GM15510 (cell line): Measurements from ENCODE around the gene ADAD1.

Experiments
- POLR2A ChIP-seq: IDR thresholded peaks from 3 replicates; pipeline ENCODE4 v1.6.1; 2011; ENCODE audit warnings: borderline replicate concordance; ENCODE audit not compliant: insufficient read length; ENCODE audit errors: extremely low read depth

ADAD1 gene

DNA sequence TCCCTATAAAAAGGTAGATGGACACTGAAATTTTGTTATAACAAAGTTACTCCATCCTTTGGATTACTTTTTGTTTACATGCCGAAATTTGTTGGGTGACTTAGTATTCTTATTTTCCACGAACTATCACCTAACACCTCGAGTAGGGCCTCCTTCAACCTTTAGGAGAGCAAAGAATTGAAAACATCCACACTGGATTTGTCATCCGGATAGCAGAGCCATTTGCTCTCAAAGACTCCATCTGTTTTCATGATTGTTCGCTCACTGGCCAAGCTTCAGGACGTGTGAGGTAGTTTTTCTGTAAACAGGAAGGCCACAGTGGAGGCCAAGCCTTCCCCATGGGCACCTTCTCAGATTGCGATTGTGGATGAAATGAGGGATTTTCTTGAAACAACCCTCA is at the start of gene ADAD1:
Gene ADAD1 (plus strand): TSS at position 301 of the 400 bp plus-strand sequence. CDS start 1,059 bp downstream, outside the sequence.
- TF ChIP-seq POLR2A = no peak

DNA sequence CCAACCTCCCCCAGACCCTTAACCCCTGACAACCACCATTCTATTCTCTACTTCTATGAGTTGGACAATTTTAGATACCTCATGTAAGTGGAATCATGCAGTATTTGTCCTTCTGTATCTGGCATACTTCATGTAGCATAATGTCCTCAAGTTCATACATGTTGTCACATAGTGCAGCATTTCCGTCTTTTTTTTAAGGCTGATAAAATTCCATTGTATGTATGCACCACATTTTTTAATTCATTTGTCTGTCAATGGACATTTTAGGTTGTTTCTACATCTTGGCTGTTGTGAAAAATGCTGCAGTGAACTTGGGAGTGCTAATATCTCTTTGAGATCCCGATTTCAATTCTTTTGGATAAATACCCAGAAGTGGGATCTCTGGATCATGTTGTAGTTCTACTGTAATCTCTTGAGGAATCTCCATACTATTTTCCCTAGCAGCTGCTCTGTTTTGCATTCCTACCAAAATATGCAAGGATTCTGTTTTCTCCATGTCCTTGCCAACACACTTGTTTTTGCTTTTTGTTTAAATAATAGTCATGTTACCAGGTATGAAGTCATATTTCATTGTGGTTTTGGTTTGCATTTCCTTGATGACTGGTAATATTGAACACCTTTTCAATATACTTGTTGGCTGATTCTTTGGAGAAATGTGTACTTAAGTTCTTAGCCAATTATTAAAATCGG is 48.8 kb upstream of the ADAD1 start:
- no peak for TF ChIP-seq POLR2A

DNA sequence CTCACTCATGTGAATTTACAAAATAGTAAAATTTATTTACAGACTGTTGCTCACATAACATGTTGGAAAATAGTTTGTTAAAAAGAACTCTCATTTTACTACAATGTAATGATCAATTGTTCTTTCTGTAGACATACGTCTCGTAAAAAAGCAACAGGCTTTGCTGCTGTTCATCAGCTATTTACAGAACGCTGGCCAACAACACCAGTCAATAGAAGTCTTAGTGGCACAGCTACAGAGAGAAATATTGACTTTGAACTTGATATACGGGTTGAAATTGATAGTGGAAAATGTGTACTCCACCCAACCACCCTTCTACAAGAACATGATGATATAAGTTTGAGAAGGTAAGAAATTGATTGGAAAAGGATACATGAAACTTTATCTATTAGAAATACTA is 47.6 kb upstream of the ADAD1 start:
- no peak for TF ChIP-seq POLR2A

DNA sequence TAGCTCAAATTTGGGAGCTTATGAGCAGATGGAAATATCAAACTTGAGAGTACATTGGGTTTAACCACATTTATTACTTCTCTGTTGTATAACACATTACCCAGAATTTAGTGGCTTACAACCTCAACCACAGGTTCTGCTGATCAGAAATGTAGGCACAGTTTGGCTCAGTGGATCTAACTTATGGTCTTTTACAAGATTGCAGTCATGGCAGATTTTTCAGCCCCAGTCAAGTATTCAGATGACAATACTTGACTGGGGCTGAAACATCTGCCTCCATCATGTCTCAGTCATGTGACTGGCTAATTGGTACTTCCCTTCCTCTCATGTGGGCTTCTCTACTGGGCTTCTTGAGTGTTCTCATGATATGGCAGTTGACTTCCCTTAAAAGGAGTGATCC is 44.0 kb upstream of the ADAD1 start:
- no peak for TF ChIP-seq POLR2A

DNA sequence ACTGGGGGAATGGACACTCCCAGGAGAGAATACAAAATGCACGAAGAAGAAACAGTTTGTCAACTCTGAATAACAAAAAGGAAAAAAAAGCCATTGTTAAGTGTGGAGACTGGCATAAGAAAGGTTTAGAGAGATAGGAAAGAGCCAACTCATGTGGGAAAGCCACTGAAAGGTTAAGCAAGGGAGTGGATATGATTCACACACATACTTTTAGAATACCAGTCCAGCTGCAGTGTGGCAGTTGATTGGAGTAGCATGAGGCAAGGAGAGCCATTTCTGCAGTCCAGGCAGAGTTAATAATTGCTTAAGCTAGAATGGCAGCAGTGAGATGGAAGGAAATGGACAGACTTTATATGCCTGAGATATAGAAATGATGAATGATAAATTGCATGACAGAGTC is 36.9 kb upstream of the ADAD1 start:
- TF ChIP-seq POLR2A = no peak

DNA sequence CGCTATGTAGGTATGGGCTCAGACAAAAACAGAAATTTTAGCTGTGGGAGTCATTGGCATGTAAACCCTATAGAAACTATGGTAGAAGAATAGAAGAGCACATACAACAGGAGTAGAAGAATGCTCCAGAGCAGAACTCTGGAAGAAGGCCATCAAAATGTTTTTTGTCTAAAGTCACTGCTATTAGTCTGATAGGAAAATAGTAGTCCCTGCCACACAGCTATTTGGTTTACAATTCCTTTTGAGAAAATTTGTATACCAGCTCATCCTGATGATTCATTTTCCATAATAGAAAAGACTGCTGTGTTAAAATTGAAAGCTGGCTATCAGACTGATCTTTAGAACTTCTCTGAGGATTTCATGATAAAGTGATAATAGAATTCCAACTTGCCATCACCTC is 32.8 kb upstream of the ADAD1 start:
- TF ChIP-seq POLR2A = no peak

DNA sequence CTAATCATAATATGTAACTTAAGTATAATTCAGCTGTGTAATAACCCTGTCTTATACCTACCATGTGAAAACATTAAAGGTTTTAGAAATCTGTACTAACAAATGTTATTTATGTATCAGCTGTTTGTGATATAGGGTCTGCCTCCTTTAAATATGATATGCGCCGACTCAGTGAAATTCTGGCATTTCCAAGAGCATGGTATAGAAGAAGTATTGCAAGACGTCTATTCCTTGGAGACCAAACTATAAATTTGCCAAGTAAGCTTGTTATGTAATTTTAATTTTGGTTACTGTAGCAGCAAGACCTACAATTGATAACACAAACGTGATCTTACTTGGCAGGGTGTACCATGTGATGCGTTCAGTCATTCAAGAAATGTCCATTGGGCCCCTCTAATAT is 32.3 kb upstream of the ADAD1 start:
- no peak for TF ChIP-seq POLR2A

DNA sequence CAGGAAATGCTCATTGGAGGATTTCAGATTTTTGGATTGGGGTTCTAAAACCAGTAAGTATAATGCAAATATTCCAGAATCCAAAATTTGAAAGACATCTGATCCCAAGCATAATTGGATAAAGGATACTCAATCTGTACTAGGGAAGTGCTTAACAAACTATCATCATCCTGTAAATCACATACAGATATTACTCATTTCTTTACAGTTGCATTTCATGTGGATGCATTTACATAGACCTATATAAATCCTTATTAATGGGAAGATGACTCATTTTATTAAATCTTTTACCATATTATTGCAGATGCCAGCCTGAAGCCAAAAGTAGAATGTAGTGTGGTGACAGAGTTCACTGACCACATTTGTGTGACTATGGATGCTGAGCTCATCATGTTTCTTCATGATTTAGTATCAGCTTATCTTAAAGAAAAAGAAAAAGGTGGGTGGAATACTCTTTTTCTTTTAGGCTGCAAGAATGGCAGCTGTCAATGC is 22.4 kb upstream of the ADAD1 start:
- no peak for TF ChIP-seq POLR2A

DNA sequence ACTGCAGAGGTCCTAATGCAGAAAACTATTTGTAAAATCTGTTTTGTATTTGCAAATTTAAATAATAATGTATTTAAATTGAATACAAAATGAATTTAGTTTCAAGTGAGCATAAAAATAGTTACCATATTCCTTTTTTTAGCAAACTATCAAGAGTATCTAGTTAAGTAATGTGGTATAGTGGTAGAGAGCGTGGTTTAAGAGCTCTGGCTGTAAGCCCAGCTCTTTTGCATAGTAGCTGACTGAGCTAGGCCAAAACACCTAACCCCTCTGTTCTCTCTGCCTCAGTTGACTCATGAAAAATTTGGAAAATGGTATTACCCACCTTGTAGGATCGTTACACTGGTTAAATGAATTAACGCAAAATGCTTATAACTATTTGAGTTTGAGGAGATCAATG is 18.1 kb upstream of the ADAD1 start:
- no peak for TF ChIP-seq POLR2A

DNA sequence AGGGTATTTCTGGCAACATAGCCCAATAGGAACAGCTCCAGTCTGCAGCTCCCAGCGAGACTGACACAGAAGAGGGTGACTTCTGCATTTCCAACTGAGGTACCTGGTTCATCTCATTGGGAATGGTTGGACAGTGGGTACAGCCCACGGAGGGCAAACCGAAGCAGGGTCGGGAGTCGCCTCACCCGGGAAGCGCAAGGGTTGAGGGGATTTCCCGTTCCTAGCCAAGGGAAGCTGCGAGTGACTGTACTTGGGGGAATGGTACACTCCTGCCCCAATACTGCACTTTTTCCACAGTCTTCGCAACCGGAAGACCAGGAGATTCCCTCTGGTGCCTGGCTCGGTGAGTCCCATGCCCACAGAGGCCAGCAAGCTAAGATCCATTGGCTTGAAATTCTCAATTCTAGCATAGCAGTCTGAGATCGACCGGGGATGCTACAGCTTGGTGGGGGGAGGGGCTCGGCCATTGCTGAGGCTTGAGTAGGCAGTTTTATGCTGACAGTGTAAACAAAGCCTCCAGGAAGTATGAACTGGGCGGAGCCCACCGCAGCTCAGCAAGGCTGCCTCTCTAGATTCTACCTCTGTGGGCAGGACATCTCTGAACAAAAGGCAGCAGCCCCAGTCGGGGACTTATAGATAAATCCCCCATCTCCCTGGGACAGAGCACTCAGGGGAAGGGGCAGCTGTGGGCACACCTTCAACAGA is 14.0 kb upstream of the ADAD1 start:
- TF ChIP-seq POLR2A = no peak

DNA sequence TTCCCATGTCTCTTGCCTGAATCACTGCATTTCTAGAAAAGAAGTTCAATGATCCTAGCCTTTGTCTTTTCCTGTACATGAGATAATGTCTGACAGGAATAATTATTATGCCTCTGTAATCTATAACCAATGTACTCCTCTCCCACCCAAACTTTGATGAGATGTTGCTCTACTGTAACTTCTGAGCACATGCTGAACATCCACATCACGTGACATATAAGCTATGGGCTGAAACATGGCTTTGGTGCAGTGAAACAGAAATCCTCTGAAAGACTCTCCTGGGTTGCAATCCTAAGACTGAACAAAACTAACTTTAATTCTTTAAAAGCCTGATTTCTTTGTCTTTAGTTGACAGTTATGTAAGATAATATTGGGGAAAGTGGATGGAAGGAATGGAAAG is 1.5 kb upstream of the ADAD1 start:
- TF ChIP-seq POLR2A = no peak

DNA sequence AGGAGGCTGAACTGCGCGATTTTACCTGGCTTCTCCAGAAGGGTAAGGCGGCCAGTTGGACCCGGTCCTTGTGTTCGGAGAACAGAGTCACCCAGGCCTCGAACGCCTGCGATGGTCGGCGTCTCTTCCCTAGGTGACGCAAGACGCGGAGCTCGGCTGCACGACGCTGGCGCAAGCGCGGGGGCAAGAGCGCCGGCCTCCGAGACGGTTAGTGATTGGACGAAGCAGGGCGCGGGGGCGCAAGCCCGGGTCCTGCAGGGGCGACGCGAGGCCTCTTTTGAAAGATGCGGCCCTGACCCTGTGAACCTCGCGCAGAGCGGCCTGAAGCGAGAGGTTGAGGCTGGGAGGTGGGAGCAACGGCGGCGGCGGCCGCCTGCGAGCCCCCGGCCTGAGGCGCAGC is 428 bp downstream of the ADAD1 start:
- no peak for TF ChIP-seq POLR2A

DNA sequence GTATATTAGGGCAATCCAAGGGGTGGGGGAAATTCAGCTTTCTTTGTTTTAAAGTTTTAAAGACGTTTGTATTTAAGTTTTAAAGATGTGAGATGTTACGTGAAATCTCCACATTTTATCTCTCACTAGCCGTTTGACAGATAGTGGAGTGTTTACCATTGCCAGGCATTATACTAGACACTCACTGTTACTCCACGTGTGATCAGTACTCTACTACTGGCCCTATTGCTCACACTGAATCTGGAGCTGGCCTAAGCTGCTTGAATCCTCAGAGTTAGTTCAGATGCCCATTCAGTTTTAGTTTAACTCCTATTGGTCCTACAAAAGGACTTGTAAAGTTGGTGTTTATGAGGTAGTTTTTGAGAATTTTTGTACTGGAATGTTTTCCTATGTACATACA is 4.5 kb downstream of the ADAD1 start:
- no peak for TF ChIP-seq POLR2A

DNA sequence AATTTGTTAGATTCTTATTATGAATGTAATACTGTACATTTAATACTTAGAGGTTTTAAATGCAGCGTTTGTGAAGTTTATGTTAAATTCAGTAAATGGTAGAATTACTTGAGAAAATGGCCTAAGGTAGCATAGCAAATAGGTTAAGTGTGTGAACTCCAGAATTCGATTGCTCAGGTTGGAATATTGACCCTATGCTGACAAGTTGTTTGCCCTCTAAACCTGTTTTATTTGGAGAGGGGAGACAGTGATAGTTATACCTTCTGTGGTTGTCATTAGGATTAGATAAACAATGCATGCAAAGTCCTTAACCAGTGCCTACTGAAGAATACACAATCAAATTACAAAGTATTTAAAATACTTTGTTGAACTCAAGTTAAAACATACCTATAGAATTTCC is 5.4 kb downstream of the ADAD1 start:
- no peak for TF ChIP-seq POLR2A

DNA sequence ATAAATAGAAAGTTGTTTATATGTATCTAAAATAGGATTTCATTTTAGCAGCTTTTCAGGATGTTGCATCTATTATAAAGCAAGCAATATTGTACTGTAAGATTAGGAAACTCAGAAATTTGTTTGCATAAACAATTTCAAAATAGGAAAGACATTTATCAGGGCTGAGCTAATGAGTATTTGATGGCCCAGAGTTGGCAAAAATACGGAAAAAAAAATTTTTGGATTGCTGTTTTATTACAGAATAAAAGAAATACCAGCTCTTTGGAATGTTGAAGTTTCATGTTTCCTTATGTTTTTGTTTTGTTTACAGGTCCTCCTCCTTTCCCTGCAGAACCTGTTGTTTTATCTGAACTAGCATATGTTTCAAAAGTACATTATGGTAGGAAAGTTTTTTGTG is 14.5 kb downstream of the ADAD1 start:
- no peak for TF ChIP-seq POLR2A

DNA sequence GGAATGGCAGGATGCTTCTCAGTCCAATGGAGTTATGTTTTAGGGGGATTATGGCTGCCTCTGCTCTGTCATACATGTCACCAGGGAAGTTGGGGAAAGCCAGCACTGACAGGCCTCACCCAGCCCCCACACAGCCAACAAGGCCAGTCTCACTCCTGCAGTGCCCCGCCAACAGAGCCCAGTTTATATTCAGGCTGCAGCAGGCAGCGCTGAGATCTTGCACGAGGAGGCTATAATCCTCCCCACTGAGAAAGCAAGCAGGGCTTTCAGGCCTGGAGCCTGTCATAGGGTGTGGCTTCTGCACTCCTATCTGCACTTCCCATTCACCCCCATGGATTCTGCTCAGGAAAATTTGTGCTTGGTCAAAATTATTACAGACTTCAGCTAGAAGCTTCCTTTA is 25.1 kb downstream of the ADAD1 start:
- TF ChIP-seq POLR2A = no peak

DNA sequence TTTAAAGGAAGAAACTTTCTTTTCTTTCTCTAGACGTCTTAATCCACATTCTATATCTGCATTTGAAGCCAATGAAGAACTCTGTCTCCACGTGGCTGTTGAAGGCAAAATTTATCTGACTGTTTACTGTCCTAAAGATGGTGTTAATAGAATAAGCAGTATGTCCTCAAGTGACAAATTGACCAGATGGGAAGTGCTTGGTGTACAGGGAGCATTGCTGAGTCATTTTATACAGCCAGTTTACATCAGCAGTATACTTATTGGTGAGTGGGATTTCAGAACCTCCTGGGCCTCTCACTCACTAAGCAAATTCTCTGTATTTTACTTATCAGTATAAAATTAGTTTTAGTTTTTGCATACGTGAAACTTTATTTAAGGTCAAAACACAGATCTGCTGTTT is 33.7 kb downstream of the ADAD1 start:
- no peak for TF ChIP-seq POLR2A

DNA sequence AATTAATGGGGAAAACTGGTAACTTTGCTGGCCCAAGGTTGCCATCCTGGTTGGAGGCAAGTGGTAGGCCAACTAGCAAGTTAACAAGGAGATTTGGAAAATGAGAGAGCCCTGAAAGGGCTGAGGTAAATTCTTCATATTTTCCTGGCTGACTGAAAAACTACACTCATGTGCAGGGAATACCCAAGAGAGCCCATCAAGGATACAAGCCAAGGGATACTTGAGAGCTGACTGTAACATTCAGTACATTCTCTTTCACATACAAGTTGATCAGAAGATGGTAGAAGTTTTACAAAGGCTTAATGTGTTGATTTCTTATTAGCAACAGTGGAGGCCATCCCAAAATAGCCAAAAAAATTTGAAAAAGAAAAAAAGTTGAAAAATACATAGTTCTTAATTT is 44.4 kb downstream of the ADAD1 start:
- TF ChIP-seq POLR2A = no peak
